ENCODE measurements around the gene SLC30A7. TPM values are rescaled to one million over a fixed set of nuclear protein-coding genes. Genes with fewer than 3 reads are reported as not detected.
A peak's percentile ranks its signal among the peaks of the same experiment; 100 is the strongest.

Gene SLC30A7
- total RNA-seq, 1 donor from 2014 or later, result 25.9 TPM

GRCh38 chr1:101003012-101003650 lies 107.2 kb downstream of the SLC30A7 start:
- intact Hi-C loops (cut with DNase I), result no loop called here
- ATAC-seq, result peak; percentile 10
- DNase-seq (ENCODE audit: low spot score), result no peak

- intact Hi-C loops (cut with DNase I), result no loop called here
- DNase-seq (ENCODE audit: low spot score) (no peak), ATAC-seq (no peak)
These were observed 108.2 kb downstream of the SLC30A7 start for GRCh38 chr1:101004061-101004460.

- ATAC-seq, result no peak
- no peak for DNase-seq (ENCODE audit: low spot score)
- intact Hi-C loops (cut with DNase I), result no loop called here
These were observed 108.8 kb downstream of the SLC30A7 start for GRCh38 chr1:101004670-101005069.

DNA sequence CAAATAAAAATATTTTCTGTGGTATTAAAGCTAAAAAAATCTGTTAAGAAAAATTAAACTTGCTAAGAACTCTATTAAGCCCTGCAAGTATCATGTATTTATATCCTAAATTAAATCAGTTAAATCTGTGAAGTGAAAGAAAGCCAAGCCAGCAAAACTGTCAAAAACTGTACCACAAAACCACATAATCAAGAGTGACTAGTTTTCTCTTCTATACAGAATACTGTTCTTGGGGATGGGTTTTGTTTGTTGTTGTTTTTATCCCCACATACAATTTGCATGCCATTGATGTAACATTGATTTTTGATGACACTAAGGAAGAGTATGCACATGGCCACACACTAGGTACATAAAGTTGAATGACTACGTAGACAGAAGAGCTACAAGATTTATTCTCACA lies 109.3 kb downstream of the SLC30A7 start:
- ATAC-seq, result no peak
- intact Hi-C loops (cut with DNase I), result no loop called here
- no peak for DNase-seq (ENCODE audit: low spot score)

GRCh38 chr1:101005871-101006270 lies 110.0 kb downstream of the SLC30A7 start:
- DNase-seq (ENCODE audit: low spot score) (no peak), ATAC-seq (no peak)
- intact Hi-C loops (cut with DNase I), result no loop called here

- DNase-seq (ENCODE audit: low spot score), result no peak
- ATAC-seq, result no peak
- intact Hi-C loops (cut with DNase I), result no loop called here
These were observed 110.7 kb downstream of the SLC30A7 start for GRCh38 chr1:101006553-101006952.

GRCh38 chr1:101008229-101008834 lies 112.4 kb downstream of the SLC30A7 start:
- ATAC-seq, result no peak
- DNase-seq (ENCODE audit: low spot score), result no peak
- intact Hi-C loops (cut with DNase I), result no loop called here

DNA sequence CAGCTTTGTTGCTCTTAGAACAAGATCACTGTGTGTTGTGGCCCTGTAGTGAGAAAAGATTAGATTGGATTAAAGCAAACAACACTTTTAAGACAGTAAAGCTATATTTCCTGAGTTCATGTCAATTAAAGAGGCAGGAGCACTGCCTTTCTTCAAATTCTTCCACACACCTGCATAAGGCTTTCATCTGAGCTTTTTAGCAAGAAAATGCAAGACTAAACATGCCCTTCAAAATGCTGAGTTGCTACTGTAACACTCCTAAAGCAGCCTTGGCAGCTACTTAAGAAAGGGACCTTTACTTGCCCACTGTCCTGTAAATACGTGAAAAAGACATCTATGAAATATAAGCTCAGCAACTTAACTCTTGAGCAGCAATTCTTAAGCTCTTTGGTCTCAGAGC lies 117.9 kb downstream of the SLC30A7 start:
- intact Hi-C loops (cut with DNase I), result no loop called here
- DNase-seq (ENCODE audit: low spot score) (no peak), ATAC-seq (no peak)

GRCh38 chr1:101017448-101017847 lies 121.6 kb downstream of the SLC30A7 start:
- no peak for ATAC-seq
- no peak for DNase-seq (ENCODE audit: low spot score)
- intact Hi-C loops (cut with DNase I), result no loop called here

DNA sequence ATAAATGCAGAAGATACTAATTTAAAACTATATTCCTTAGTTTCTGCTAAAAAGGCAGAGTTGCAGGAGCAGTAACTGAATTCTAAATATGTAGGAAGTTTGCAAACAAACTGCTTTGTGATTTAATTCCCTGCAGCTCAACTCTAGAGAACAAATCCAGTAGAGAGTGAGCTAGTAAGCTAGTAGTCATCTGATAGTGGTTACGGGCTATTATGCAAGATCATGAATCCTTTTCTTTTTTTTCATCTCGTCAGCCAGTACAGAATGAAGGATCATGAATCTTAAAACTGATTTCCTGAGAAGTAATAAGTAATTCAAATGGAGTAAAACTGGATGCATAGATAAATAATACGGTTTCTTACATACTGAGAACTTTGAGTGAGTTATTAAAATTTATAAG lies 126.4 kb downstream of the SLC30A7 start:
- ATAC-seq (no peak), DNase-seq (ENCODE audit: low spot score) (no peak)
- intact Hi-C loops (cut with DNase I), result no loop called here

- ATAC-seq (peak; percentile 63), DNase-seq (ENCODE audit: low spot score) (no peak)
- intact Hi-C loops (cut with DNase I), result no loop called here
These were observed 129.4 kb downstream of the SLC30A7 start for GRCh38 chr1:101025283-101025656.

DNA sequence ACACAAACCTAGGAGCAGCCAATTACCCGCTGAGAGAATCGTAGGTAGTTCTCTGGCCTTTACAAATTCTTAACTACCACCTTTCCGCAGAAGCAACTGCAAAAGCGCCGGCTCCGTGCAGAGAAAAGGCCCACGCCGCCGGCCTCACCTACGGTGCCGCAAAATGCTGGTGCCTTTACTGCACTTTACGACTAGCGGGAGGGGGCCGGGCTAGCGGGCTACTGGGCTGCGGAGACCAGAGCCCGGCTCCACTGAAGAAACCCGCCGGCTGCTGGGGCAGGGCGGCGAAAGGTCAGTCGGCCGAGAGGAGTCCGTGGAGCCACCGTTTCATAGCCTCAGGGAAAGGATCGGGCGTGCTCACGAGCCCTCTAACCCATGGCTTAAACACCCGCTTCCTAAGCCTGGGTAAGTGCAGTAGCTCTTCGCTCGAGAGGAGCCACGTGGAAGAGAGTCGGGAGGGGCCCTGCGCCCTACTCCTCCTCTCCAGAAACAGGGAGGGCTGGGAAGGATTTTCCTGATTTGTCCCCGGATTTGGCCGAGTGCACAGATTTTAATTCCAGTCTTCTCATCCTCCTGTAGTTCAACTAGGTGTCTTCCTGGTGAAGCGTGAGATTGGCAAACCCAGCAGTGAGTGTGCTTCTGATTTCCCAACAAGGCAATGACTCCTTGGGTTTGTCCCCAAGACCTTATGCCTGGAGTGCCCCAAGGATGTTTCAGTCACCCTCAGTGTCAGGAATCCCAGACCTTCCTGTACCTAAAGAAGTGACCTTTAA lies 130.0 kb downstream of the SLC30A7 start, which contains the start of gene DPH5:
Gene DPH5, minus strand, starts transcription at position 128 of the 773 bp plus-strand sequence. CDS start 341 bp downstream, outside the sequence.
- intact Hi-C loops (cut with DNase I), result no loop called here
- peak; percentile 92 for DNase-seq (ENCODE audit: low spot score)

GRCh38 chr1:101026430-101026788 lies 130.5 kb downstream of the SLC30A7 start:
- ATAC-seq (no peak), DNase-seq (ENCODE audit: low spot score) (no peak)
- intact Hi-C loops (cut with DNase I), result no loop called here

More for the DNA sequence above, 130.0 kb downstream of the SLC30A7 start, which contains the start of gene DPH5:
- peak; percentile 99 for ATAC-seq

DNA sequence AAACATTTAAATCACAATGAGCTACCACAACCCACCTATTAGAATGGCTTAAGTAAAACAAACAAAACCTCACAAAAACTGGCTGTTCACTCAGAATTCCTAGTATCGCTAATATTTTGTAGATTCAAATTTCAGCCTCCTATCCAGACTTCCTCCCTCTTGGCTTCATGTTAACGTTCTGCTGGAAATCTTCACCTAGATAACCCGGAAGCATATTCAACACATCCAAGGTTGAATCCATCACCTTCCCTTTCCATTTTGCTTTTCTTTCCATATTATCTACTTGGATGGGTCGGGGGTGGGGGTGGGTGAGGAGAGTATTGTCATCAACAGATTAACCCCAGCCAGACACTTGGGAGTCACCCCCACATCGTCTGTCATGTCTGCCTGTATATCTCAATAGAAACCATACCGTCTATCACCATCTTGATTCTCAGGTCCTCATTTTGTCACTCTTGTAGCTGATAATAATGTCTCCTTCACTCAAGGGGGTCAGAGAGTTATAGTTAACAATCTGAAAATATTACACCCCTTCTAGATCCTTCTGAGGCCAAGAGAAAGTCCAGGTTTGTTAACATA lies 131.4 kb downstream of the SLC30A7 start:
- intact Hi-C loops (cut with DNase I), result no loop called here
- DNase-seq (ENCODE audit: low spot score), result no peak
- ATAC-seq, result no peak

- intact Hi-C loops (cut with DNase I), result no loop called here
- DNase-seq (ENCODE audit: low spot score) (no peak), ATAC-seq (no peak)
These were observed 132.6 kb downstream of the SLC30A7 start for GRCh38 chr1:101028466-101028865.

DNA sequence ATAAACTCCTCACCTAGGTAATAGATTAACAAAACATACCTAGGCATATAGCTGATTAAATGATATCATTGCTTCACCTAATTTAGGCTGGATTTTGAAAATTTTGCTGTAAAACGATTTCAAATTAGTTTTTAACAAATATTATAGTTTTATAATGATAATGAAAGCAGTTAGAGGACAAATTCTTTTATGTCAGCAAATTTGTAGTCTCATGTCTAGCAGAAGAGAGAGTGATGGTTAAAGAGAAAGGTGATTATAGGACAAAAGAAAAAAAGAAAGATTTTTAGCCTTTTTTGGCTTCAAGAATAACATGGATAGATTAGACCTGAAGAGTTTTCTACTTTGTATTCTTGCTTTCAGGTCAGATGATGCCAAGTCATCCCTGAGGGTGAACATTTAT lies 133.3 kb downstream of the SLC30A7 start:
- DNase-seq (ENCODE audit: low spot score), result no peak
- intact Hi-C loops (cut with DNase I), result no loop called here
- no peak for ATAC-seq

DNA sequence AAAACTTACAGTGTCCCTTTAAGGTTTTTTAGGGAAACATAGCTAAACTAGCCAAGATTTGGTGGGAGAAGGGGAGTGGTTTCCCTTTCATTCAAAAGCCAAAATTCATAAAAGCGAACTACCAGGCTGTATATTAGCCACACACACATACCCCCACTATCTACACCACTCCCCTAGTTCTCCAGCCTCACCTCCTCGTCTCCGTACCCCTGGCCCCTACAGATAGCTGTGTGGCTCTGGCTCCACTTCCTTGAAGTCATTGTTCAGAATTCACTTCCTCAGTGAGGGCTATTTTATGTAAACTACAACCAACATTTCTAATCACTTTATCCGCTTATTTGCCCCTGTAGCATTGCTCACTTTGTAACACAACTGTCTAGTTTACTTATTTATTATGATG lies 135.0 kb downstream of the SLC30A7 start:
- DNase-seq (ENCODE audit: low spot score) (no peak), ATAC-seq (no peak)
- intact Hi-C loops (cut with DNase I), result no loop called here

All from sciatic nerve (tissue), 2 donors.